HG03558 (cell line): Measurements from ENCODE around the gene CTXN1.
A peak's percentile ranks its signal among the peaks of the same experiment; 100 is the strongest.
"Not testable (repeated sequence)": the region's sequence is repeated elsewhere in the genome, so short reads cannot be mapped to it uniquely, and the experiment has no call there.

Experiments
- ATAC-seq: cut with Tn5 transposase; IDR thresholded peaks from one replicate; pipeline ENCODE4 v1.9.1; 2021; ENCODE audit warnings: moderate number of reproducible peaks; ENCODE audit not compliant: unreplicated experiment; ENCODE audit errors: extremely low read depth

CTXN1 gene

GRCh38 chr19:7953060-7953459, 27.1 kb upstream of the CTXN1 start:
- no peak for ATAC-seq

GRCh38 chr19:7947939-7948338, 22.0 kb upstream of the CTXN1 start:
- no peak for ATAC-seq

- ATAC-seq: peak; percentile 26
These were observed 18.3 kb upstream of the CTXN1 start for GRCh38 chr19:7944177-7944761.

GRCh38 chr19:7943444-7944176, 17.7 kb upstream of the CTXN1 start, which contains the start of gene TIMM44:
Gene TIMM44 (minus strand): TSS chr19:7943666. CDS start chr19:7943651, 15 bp downstream.
- peak; percentile 77 for ATAC-seq

GRCh38 chr19:7942981-7943443, 17.1 kb upstream of the CTXN1 start:
- ATAC-seq: no peak

GRCh38 chr19:7941895-7942596, 16.1 kb upstream of the CTXN1 start:
- ATAC-seq: no peak

GRCh38 chr19:7940841-7941240, 14.9 kb upstream of the CTXN1 start:
- no peak for ATAC-seq

GRCh38 chr19:7934766-7935165, 8.8 kb upstream of the CTXN1 start:
- ATAC-seq: no peak

- no peak for ATAC-seq
These were observed 8.1 kb upstream of the CTXN1 start for GRCh38 chr19:7933828-7934725.

GRCh38 chr19:7933411-7933810, 7.5 kb upstream of the CTXN1 start:
- ATAC-seq: no peak

GRCh38 chr19:7932930-7933300, 7.0 kb upstream of the CTXN1 start:
- ATAC-seq: no peak

- ATAC-seq: no peak
These were observed 6.5 kb upstream of the CTXN1 start for GRCh38 chr19:7932276-7932929.

- ATAC-seq: no peak
These were observed 5.5 kb upstream of the CTXN1 start for GRCh38 chr19:7931221-7932061.

- no peak for ATAC-seq
These were observed 4.8 kb upstream of the CTXN1 start for GRCh38 chr19:7930765-7931164.

GRCh38 chr19:7930030-7930429, 4.1 kb upstream of the CTXN1 start:
- not testable (repeated sequence) for ATAC-seq

- ATAC-seq: no peak
These were observed 3.1 kb upstream of the CTXN1 start for GRCh38 chr19:7928741-7929701.

GRCh38 chr19:7928334-7928706, 2.4 kb upstream of the CTXN1 start:
- ATAC-seq: no peak
